H9 (cell line): ENCODE results near the gene GPBP1L1. TPM values are rescaled to one million over a fixed set of nuclear protein-coding genes. Genes with fewer than 3 reads are reported as not detected.

Source experiments
- DNase-seq: peaks from one replicate; pipeline ENCODE4 v3.0.0-alpha.2; 2017
- H2AFZ ChIP-seq: one replicate; pipeline ENCODE4 v1.6.1; 2013; ENCODE audit warnings: mild to moderate bottlenecking, low read length, control low read depth, moderate library complexity
- H2AK5ac ChIP-seq: 2 replicates; pipeline ENCODE4 v1.6.1; 2013; ENCODE audit warnings: low read length, control low read depth, mixed read lengths; ENCODE audit not compliant: insufficient read length
- H2BK120ac ChIP-seq: one replicate; pipeline ENCODE4 v1.6.1; 2013; ENCODE audit warnings: low read depth, mild to moderate bottlenecking, low read length, control low read depth, inconsistent platforms; ENCODE audit not compliant: poor library complexity, severe bottlenecking
- H2BK12ac ChIP-seq: 2 replicates; pipeline ENCODE4 v1.6.1; 2013; ENCODE audit warnings: low read length, control low read depth, mixed read lengths, low read depth; ENCODE audit not compliant: insufficient read length
- H2BK15ac ChIP-seq: 2 replicates; pipeline ENCODE4 v1.6.1; 2013; ENCODE audit warnings: low read depth, low read length, control low read depth
- H2BK20ac ChIP-seq: one replicate; pipeline ENCODE4 v1.6.1; 2013; ENCODE audit warnings: low read depth, mild to moderate bottlenecking, low read length, control low read depth, inconsistent platforms; ENCODE audit not compliant: poor library complexity, severe bottlenecking
- H2BK5ac ChIP-seq: 2 replicates; pipeline ENCODE4 v1.6.1; 2013; ENCODE audit warnings: low read length, control low read depth, mixed read lengths; ENCODE audit not compliant: insufficient read length
- H3K14ac ChIP-seq: 2 replicates; pipeline ENCODE4 v1.6.1; 2013; ENCODE audit warnings: low read length, control low read depth; ENCODE audit not compliant: insufficient read depth
- H3K18ac ChIP-seq: 2 replicates; pipeline ENCODE4 v1.6.1; 2013; ENCODE audit warnings: low read depth, mild to moderate bottlenecking, mixed read lengths, low read length, control low read depth; ENCODE audit not compliant: insufficient read length
- H3K23ac ChIP-seq: 2 replicates; pipeline ENCODE4 v1.6.1; 2013; ENCODE audit warnings: low read length, control low read depth, mixed read lengths, low read depth; ENCODE audit not compliant: insufficient read length
- H3K23me2 ChIP-seq: 2 replicates; pipeline ENCODE4 v1.6.1; 2013; ENCODE audit warnings: low read depth, mild to moderate bottlenecking, mixed read lengths, low read length, control low read depth; ENCODE audit not compliant: insufficient read length, poor library complexity, severe bottlenecking
- H3K27ac ChIP-seq: 2 replicates; pipeline ENCODE4 v1.5.1; 2013; ENCODE audit warnings: low read length, control low read depth, mixed read lengths, low read depth; ENCODE audit not compliant: insufficient read length
- H3K27me3 ChIP-seq: 2 replicates; pipeline ENCODE4 v1.6.1; 2013; ENCODE audit warnings: low read length, control low read depth, inconsistent platforms; ENCODE audit not compliant: insufficient read depth
- H3K4ac ChIP-seq: 2 replicates; pipeline ENCODE4 v1.6.1; 2013; ENCODE audit warnings: low read depth, mild to moderate bottlenecking, control low read depth, inconsistent platforms, low read length, moderate library complexity
- H3K4me1 ChIP-seq: 2 replicates; pipeline ENCODE4 v1.6.1; 2013; ENCODE audit warnings: low read length, control low read depth, inconsistent platforms; ENCODE audit not compliant: insufficient read depth
- H3K4me2 ChIP-seq: 2 replicates; pipeline ENCODE4 v1.6.1; 2013; ENCODE audit warnings: low read length, control low read depth, mixed read lengths; ENCODE audit not compliant: insufficient read length, insufficient read depth
- H3K56ac ChIP-seq: 2 replicates; pipeline ENCODE4 v1.6.1; 2013; ENCODE audit warnings: low read depth, mild to moderate bottlenecking, mixed read lengths, low read length, control low read depth; ENCODE audit not compliant: insufficient read length
- H3K79me1 ChIP-seq: 2 replicates; pipeline ENCODE4 v1.6.1; 2013; ENCODE audit warnings: low read depth, mild to moderate bottlenecking, moderate library complexity, low read length, control low read depth, inconsistent platforms; ENCODE audit not compliant: insufficient read depth, poor library complexity, severe bottlenecking
- H3K79me2 ChIP-seq: 2 replicates; pipeline ENCODE4 v1.6.1; 2013; ENCODE audit warnings: low read length, control low read depth, inconsistent platforms; ENCODE audit not compliant: insufficient read depth
- H3K9ac ChIP-seq: 2 replicates; pipeline ENCODE4 v1.6.1; 2013; ENCODE audit warnings: low read length, control low read depth, mixed read lengths; ENCODE audit not compliant: insufficient read length; ENCODE audit errors: extremely low read depth
- H3K9me3 ChIP-seq: one replicate; pipeline ENCODE4 v1.6.1; 2013; ENCODE audit warnings: low read depth, low read length, inconsistent platforms; ENCODE audit not compliant: control insufficient read depth
- H3T11ph ChIP-seq: one replicate; pipeline ENCODE4 v1.6.1; 2013; ENCODE audit warnings: mild to moderate bottlenecking, low read length, control low read depth, inconsistent platforms
- H4K20me1 ChIP-seq: one replicate; pipeline ENCODE4 v1.6.1; 2013; ENCODE audit not compliant: control insufficient read depth, insufficient read length, insufficient read depth
- H4K5ac ChIP-seq: 2 replicates; pipeline ENCODE4 v1.6.1; 2013; ENCODE audit warnings: low read depth, mild to moderate bottlenecking, mixed read lengths, low read length, control low read depth; ENCODE audit not compliant: insufficient read length
- H4K8ac ChIP-seq: replicated peaks from 2 replicates; pipeline ENCODE4 v1.6.1; 2013; ENCODE audit warnings: low read length, control low read depth, mixed read lengths, low read depth; ENCODE audit not compliant: insufficient read length
- H4K91ac ChIP-seq: 2 replicates; pipeline ENCODE4 v1.6.1; 2013; ENCODE audit warnings: low read depth, mild to moderate bottlenecking, moderate library complexity, mixed read lengths, low read length, control low read depth; ENCODE audit not compliant: insufficient read length
- H3K27ac Mint-ChIP-seq, 3 experiments: 2 replicates in 2 of 3; 3 replicates in 1 of 3; pipeline ENCODE4 v1.8.0; 2020 to 2021; ENCODE audit warnings: mixed read lengths in 3 of 3, mild to moderate bottlenecking in 1 of 3, moderate library complexity in 1 of 3
- H3K27me3 Mint-ChIP-seq: 2 replicates; pipeline ENCODE4 v1.8.0; 2021; ENCODE audit warnings: low read depth, mild to moderate bottlenecking, moderate library complexity, mixed read lengths
- H3K36me3 Mint-ChIP-seq, 3 experiments: 2 replicates in 2 of 3; 3 replicates in 1 of 3; pipeline ENCODE4 v1.8.0; 2020 to 2021; ENCODE audit warnings: low read depth in 3 of 3, mixed read lengths in 3 of 3; ENCODE audit not compliant: insufficient read depth in 1 of 3
- H3K4me1 Mint-ChIP-seq, 2 experiments: 2 replicates each; pipeline ENCODE4 v1.8.0; 2020; ENCODE audit warnings: mixed read lengths in 2 of 2
- H3K4me3 Mint-ChIP-seq, 2 experiments: 2 replicates in 1 of 2; 3 replicates in 1 of 2; pipeline ENCODE4 v1.8.0; 2020 to 2021; ENCODE audit warnings: mild to moderate bottlenecking in 2 of 2, mixed read lengths in 2 of 2, moderate library complexity in 1 of 2
- H3K9me3 Mint-ChIP-seq, 2 experiments: 2 replicates in 1 of 2; 3 replicates in 1 of 2; pipeline ENCODE4 v1.8.0; 2020; ENCODE audit warnings: mild to moderate bottlenecking in 2 of 2, mixed read lengths in 2 of 2, moderate library complexity in 1 of 2
- CTCF ChIP-seq: fragments of 200-600 bp; sonication (generic); conservative IDR thresholded peaks from 3 replicates; pipeline ENCODE4 v1.8.0; 2021; ENCODE audit warnings: antibody characterized with exemption, mild to moderate bottlenecking
- WGBS: extraction: QIAGEN DNeasy Blood & Tissue Kit; methylation state at CpG from one replicate; pipeline ENCODE4 v1.1.7; 2013; ENCODE audit warnings: missing lambda C conversion rate, low lambda C conversion rate, mixed read lengths; ENCODE audit not compliant: insufficient read length; ENCODE audit errors: extremely low coverage; 5-methylcytosine and 5-hydroxymethylcytosine counted together
- total RNA-seq: library from RNA; stranded (reverse); gene quantifications from 2 replicates; pipeline ENCODE4 v1.2.1, GENCODE V29; 2021

The GPBP1L1 gene
- total RNA-seq, 1 experiment from 2014 or later: 115 TPM

GRCh38 chr1:45586769-45587168, 99.6 kb downstream of the GPBP1L1 start:
- Histone ChIP-seq H3K4ac (no peak overlapping the region), H2BK15ac (no peak overlapping the region), H3K4me2 (peak overlapping the region; percentile 17), H3K23ac (no peak overlapping the region), H3K14ac (no peak overlapping the region), H3K9me3 (no peaks in the 10 kb centered on the region), H3K56ac (no peak overlapping the region), H3K27ac (no peak overlapping the region), H3K27me3 (no peaks in the 10 kb centered on the region), H2BK5ac (no peak overlapping the region), H4K8ac (no peak overlapping the region), H3K23me2 (peaks cover 6% of the 10 kb centered on the region), H4K20me1 (no peaks in the 10 kb centered on the region), H3T11ph (no peak overlapping the region), H2BK20ac (no peak overlapping the region), H2BK120ac (no peak overlapping the region), H3K4me1 (no peaks in the 10 kb centered on the region; the same call in 1 of the 2 replicates), H2AK5ac (no peak overlapping the region), H3K79me1 (peaks cover 7% of the 10 kb centered on the region), H3K9ac (no peak overlapping the region), H3K18ac (no peak overlapping the region), H3K79me2 (peaks cover 61% of the 10 kb centered on the region), H4K5ac (no peak overlapping the region), H4K91ac (no peak overlapping the region), H2AFZ (no peak overlapping the region), H2BK12ac (no peak overlapping the region)
- peaks cover 22 to 29% of the 10 kb centered on the region in 2 experiments for H3K4me1 Mint-ChIP-seq
- no CpG with 5 or more reads among the region's 4 CpGs for WGBS
- H3K4me3 Mint-ChIP-seq: peak overlapping the region; percentile 99 to 100
- peaks cover 35 to 49% (median 49%) of the 10 kb centered on the region in 3 experiments for H3K36me3 Mint-ChIP-seq
- peaks cover 2 to 3% of the 10 kb centered on the region in 2 experiments; a peak in 3 of 5 replicates for H3K9me3 Mint-ChIP-seq
- DNase-seq: no peak
- 0 out of 7 replicates have a peak overlapping the region, but pooled peaks of 1 of the 3 experiments have one; percentile 44 for H3K27ac Mint-ChIP-seq
- TF ChIP-seq CTCF: no peak
- H3K27me3 Mint-ChIP-seq: peaks cover 3% of the 10 kb centered on the region; the same call in 1 of the 2 replicates
